GM13977 (cell line): ENCODE data around the gene ATXN10.

Source experiments
- DNase-seq: peaks from one replicate; pipeline ENCODE4 v3.0.0; 2012; ENCODE audit warnings: low spot score
- in situ Hi-C: fragments of 300-500 bp; cut with MboI; formaldehyde crosslinking; loops from one replicate; pipeline ENCODE4 v1.12.0; 2022; ENCODE audit warnings: low sequenced_read_pairs, low pct_unique_long_range_greater_than_20kb, mixed read lengths, inconsistent platforms; ENCODE audit not compliant: unreplicated experiment
- TF ChIP-seq, protein P1 (sequence below): IDR thresholded peaks from 2 replicates; pipeline ENCODE4 v1.5.1; 2012; ENCODE audit warnings: mild to moderate bottlenecking, control low read depth; ENCODE audit not compliant: insufficient read depth; ENCODE audit errors: extremely low read depth, missing control alignments

ATXN10 gene

GRCh38 chr22:45870011-45870410 is 198.4 kb downstream of the ATXN10 start:
- in situ Hi-C loops, result no loop called here
- no peak for DNase-seq
- TF ChIP-seq, protein P1, sequence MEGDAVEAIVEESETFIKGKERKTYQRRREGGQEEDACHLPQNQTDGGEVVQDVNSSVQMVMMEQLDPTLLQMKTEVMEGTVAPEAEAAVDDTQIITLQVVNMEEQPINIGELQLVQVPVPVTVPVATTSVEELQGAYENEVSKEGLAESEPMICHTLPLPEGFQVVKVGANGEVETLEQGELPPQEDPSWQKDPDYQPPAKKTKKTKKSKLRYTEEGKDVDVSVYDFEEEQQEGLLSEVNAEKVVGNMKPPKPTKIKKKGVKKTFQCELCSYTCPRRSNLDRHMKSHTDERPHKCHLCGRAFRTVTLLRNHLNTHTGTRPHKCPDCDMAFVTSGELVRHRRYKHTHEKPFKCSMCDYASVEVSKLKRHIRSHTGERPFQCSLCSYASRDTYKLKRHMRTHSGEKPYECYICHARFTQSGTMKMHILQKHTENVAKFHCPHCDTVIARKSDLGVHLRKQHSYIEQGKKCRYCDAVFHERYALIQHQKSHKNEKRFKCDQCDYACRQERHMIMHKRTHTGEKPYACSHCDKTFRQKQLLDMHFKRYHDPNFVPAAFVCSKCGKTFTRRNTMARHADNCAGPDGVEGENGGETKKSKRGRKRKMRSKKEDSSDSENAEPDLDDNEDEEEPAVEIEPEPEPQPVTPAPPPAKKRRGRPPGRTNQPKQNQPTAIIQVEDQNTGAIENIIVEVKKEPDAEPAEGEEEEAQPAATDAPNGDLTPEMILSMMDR, result no peak

DNA sequence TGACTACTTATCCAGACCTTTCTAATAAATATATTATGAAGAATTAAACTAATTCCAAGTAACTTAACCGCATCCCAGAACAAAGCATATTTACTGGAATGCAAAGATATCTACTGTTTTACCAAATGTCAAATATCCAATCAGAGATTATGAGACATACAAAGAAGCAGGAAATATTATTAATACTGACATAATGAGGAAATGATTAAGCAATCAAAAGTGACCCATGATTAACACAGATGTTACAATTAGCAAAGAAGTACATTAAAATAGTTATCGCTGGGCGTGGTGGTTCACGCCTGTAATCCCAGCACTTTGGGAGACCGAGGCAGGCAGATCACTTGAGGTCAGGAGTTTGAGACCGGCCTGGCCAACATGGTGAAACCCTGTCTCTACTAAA is 200.1 kb downstream of the ATXN10 start:
- in situ Hi-C loops, result no loop called here
- no peak for DNase-seq
- TF ChIP-seq, protein P1, result no peak

DNA sequence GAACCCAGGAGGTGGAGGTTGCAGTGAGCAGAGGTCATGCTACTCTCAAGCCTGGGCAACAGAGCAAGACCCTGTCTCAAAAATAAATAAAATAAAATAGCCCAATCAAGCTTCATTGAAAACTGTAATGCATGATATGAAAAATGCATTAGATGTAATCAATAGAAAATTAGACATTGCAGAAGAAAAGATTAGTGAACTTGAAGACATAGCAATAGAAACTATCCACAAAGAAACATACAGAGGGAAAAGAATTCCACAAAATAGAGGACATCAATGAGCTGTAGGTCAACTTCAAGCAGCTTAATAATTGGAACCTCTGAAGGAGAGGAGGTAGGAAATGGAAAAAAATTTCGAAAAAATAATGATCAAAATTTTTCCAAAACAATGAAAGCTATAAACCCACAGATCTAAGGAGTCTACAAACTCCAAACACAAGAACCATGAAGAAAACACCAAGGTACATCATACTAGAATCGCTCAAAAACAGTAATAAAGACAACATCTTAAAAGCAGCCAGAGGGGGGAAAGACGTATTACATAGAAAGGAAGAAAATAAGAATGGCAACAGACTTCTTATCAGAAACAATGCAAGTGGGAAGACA is 201.1 kb downstream of the ATXN10 start:
- TF ChIP-seq, protein P1, result no peak
- DNase-seq, result no peak
- in situ Hi-C loops, result no loop called here

- in situ Hi-C loops, result no loop called here
- no peak for DNase-seq
These were observed 204.8 kb downstream of the ATXN10 start for GRCh38 chr22:45876136-45877035.

DNA sequence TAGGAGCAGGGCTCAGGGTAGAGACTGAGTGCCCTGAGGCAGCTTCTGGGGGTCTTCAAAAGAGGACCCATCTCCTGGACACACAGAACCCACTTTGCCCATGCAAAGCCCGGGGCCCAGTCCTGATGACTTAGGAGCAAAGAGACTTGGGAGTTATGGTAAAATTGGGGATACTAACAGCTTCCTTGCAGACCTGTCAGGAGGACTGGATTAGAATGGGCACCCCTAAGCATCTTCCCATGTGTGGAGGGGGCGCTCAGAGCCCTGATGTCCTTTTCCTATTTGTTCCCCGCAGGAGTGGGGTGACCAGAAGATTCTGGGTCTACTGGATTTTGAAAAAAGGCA is 205.4 kb downstream of the ATXN10 start:
- in situ Hi-C loops, result no loop called here
- TF ChIP-seq, protein P1, result no peak
- DNase-seq, result no peak

More at GRCh38 chr22:45876136-45877035, 204.8 kb downstream of the ATXN10 start:
- TF ChIP-seq, protein P1, result no peak

GRCh38 chr22:45877651-45878050 is 206.0 kb downstream of the ATXN10 start:
- in situ Hi-C loops, result no loop called here
- DNase-seq, result no peak
- TF ChIP-seq, protein P1, result no peak
